ENCODE results near the gene EVC.
"Not testable (repeated sequence)": the region's sequence is repeated elsewhere in the genome, so short reads cannot be mapped to it uniquely, and the experiment has no call there.

EVC gene

DNA sequence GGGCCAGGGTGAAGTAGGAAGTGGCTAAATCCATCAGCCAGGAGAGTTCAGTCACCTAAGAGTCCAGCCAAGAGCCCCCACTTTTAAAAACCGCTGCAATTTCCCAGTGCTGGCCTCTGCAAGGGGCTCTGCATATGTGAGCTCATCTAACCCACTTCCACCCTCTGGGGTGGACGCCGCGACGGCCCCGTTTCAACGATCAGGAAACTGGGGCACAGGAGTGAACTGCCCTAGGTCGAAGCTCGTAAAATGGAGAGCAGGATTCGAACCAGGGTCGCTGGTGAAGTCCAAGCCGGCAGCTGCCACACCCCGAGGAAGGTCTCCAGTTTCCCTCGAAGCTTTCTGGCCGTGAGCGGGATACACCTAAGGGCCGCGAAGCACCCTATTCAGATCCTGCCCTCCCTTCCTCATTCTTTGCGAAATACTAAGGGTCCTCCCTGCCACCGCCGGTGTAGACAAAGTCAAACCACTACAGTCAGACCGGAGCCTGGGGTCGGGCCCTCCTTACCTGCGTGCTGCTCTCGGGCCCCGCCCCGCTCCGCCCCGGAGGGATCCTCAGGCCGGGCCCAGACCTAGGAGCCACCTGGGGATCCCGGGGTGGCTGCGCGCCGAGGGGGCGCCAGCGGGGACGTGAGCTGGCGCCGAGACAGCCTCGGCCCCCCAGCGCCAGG, 3.1 kb upstream of the EVC start:
- peak overlapping the region; percentile 67 for H3K4me3 ChIP-seq (ENCODE audit: low read depth, low read length)

DNA sequence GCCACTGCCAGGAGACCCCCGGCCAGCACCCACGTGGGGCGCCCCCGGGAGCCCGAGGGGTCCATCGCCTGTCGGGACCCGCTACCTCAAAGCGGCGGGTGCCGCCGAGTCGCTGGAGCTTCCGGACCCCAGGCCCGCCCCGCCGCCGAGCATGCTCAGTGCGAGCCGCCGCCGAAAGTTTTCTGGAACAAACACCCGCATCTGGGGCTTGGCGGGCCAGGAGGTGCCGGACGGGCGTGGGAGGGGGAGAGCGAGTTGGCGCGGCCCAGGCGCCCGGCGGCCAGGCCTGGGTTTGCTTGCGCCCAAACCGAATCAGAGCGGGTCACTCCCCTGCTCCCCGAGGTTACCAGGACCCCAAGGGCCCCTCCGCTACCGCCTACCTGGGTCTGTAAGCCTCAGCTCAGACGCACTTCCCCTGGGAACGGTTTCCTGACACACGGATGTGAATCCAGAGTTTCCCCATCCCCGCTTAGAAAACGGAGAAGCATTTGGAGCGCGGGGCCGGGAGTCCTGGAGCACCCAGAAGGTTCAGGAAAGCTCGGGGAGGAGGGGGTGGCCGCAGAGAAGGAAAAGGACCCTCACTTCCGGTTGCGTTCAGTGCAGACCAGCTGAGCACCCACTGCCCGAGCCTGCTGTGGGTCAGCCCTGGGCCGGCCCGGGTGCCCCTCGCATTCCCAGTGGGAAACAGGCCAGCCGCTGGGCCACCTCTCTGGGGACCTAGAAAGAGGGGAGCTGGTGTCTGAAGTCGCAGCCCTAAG, 2.4 kb upstream of the EVC start, which contains the start of gene EVC2:
Gene EVC2, minus strand, starts transcription at position 111 of the 758 bp plus-strand sequence. Its CDS starts 46 bp downstream, at position 65.
- H3K4me3 ChIP-seq (ENCODE audit: low read depth, low read length), result peak within 1 kb of the TSS; percentile 67

DNA sequence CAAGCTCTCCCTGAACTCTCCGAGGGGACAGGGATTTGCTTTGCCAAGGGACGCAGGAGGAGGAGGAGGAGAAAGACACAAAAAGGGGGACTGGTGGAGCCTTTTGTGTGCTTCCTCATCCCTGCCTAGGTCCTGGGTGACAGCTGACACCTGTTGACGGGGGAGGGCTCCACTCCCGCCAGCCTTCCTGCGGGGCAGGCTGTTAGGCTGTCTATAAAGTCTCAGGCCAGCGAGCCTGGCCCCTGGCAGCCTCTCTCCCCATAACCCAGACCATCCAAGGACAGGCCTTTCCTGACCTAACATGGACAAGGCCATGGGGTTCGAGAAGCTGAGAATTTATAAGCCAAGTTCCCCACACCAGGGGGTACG, 1.8 kb upstream of the EVC start:
- H3K4me3 ChIP-seq (ENCODE audit: low read depth, low read length), result peak overlapping the region; percentile 67

DNA sequence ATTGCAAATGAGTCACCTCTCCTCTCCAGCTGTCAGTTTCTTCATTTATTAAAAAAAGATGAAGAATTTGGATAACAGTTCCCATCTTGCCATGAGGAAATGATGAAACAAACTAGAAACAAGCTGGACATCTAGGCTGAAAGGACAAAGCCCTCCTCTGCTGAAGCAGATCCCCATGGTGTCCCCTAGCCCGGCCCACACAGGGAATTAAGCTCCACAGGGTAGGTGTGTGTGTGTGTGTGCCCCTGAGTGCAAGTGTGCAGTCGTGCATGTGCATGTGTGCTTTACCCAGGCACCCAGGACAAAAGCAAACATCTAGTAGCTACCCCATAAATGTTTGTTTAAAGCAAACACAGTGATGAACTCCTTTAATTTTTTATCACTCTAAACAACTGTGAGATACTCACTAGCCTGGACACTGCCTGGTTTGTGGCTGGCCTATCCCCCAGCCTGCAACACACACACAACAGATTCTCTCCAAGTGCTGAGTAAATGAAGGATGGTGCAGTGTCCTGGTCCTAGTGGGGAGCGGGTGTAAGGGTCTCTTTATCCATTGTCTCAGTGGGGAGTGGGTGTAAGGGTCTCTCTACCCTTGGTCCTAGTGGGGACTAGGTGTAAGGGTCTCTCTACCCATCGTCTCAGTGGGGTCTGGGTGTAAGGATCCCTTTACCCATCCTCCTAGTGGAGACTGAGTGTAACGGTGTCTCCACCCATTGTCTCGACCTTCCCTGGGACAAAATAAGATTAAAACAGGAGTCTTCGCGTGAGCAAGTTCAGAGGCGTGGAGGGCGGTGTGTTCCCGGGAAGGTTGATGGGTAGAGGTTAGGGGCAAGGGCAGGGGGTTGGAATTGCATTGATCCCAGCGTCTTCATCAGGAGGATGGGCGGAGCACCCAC, 688 bp upstream of the EVC start:
- H3K4me3 ChIP-seq (ENCODE audit: low read depth, low read length), result peak overlapping the region; percentile 47

DNA sequence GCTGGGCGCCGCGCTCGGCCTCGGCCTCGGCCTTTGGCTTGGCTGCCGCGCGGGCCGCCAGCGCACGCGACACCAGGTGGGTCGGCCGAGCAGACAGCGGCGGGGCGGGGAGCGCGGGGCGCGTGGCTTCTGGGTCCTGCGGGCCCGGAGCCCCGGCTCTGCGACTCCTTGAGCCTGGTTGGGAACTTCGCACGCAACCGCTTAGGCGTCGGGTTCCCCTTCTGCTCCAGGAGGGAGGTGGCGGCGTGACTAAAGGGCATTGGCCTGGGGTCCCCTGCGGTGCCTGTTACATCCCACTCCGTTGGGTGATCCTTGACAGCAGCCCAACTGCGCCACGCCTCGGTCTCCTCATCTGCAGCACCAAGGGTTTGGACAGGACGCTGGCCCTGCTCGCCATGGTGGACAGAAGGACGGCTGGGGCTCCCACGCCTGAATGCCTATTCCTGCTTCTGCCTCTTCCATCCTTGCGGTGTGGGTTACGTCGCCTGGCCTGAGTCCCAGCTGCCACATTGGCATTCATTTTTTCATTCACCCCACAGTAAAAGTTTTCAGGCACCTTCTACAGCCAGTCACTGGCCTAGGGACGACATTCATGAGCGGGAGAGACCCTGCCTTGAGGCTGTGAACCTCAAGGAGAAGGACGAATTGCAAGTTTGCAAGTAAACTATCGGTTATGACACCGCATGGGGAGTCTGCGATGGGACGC, 631 bp downstream of the EVC start:
- peak overlapping the region; percentile 47 for H3K4me3 ChIP-seq (ENCODE audit: low read depth, low read length)

DNA sequence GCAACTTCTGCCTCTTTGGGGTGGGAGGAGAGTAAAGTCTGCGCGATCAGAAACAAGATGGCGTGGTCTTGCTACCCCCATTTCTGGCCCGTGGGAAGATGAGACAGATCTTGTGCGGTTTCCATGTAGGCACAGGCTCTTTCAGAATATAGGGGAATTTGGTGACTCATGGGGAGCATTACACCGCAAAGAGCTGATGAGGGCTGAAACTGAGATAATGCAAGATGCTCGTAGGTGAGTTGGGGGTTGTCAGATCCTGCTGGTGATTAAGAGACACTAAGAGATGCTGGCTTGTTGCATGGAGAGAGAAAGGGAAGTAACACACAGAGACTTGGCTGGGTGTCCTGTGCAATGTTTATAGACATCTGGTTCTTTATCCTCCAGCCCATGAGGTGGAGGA, 1.5 kb downstream of the EVC start:
- H3K4me3 ChIP-seq (ENCODE audit: low read depth, low read length), result no peak overlapping the region

DNA sequence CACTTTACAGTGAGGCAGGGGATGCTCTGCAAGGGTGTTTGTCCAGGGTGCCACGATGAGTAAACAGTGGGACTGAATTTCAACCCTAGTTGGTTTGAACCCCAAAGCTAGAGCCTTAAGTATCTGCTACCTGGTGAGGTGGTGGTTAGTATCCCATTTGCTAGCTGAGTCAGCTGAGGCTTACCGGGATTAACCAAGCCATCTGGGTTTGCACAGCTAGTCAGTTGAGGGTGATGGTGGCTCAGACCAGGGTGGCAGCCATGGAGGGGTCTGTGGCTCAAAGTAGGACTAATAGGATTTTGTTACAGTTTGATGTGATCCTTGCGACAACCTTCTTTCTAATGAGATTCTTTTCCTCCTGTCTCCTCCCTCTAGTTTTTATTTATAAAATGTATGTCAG, 1.9 kb downstream of the EVC start:
- no peak overlapping the region for H3K4me3 ChIP-seq (ENCODE audit: low read depth, low read length)

DNA sequence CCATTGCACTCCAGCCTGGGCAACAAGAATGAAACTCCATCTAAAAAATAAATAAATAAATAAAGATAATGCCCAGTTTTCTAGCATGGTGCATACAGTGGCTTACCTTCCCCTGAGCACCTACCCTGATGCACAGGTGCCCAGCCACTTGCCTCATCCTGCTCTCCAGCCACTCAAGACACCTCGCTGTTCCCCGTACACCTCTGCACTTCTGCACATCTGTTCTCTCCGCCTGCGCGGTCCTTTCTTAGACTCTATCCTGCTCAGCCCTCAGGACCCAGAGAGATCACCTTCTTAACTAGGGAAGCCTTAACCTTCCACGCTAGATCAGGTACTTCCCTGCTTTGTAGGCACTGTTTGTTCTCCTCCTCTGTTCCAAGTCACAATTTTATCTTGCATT, 2.9 kb downstream of the EVC start:
- H3K4me3 ChIP-seq (ENCODE audit: low read depth, low read length), result no peak overlapping the region

DNA sequence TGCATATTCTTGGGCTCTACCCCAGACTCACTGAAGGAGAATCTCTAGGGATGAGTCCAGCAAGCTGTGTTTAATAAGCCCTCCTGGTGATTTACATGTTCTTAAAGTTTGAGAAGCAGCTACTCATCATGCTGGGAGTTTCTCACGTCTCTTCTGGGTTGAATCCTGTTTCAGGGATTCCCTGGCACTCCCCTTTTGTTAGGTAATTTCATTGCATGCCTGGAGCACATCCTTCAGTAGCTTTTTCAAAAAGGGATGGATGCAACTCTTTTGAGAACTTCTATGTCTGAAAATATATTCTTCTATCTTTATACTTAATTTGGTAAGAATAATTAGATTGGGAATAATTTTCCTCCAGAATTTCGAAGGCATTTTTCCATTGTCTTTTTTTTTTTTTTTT, 4.4 kb downstream of the EVC start:
- no peak overlapping the region for H3K4me3 ChIP-seq (ENCODE audit: low read depth, low read length)

DNA sequence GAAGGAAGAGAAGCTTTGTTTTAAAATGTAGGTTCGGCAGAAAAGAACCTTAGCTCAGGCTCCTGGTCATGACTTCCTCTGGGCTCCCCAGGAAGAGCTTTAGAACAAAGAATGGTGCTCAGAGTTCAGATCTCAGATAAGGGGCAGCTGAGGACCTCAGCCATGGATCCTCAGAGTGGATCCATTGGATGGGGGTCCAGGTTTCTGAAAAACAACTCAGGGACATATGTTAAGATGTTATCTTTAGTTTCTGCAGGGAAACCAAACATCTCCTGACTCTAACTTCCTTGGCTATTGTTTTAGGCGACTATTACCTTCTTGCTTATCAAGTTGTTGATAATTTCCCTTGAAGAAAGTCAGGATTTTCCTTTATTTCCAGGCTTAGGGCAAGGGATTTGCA, 5.4 kb downstream of the EVC start:
- no peak overlapping the region for H3K4me3 ChIP-seq (ENCODE audit: low read depth, low read length)

DNA sequence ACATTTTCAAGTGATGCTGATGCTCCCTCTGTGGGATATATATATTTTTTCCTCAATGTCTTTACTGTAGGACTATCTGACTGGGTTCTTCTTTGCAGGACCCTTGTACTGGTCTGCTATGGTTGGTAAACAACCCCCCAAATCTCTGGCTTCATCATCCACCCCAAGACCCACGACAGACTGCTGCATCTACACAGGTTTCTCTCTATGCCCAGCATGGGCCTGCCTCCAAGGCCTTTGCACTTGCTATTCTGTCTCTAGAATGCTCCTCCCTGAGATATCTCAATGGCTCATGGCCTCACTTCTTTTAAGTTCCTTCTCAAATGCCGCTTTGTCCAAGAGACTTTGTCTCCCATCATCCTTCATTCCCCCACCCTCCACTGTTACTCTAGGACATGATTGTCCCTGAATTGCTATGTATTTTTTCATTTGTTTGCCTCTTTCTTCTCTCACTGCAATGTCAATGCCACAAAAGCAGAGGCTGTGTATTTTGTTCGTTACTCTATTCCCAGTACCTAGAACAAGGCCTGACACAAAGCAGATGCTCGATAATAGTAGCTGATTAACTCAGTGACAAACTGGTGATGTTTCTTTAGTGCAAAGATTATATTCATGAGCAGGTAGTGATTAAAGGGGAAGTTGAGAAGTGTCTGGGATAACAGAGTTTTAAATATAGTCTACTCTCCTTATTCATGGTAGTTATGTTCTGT, 6.6 kb downstream of the EVC start:
- H3K4me3 ChIP-seq (ENCODE audit: low read depth, low read length), result no peak overlapping the region

DNA sequence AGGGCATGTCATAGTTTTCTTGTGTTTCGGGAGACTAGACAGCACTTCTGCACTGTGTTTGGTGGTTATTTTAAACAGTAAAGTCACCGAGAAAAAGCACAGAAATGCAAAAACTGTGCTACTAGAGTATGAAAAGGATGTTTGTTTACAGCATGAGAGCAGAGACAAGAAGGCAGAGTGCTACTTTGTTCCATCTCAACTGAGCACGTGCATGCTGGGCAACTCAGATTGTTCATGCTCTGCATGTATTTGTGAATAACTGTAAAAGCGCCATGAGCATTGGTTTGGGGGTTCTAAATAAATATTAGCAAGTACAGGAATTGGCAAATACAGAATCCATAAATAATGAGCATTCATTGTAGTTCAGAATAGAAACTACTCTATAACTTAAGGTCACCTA, 7.4 kb downstream of the EVC start:
- no peak overlapping the region for H3K4me3 ChIP-seq (ENCODE audit: low read depth, low read length)

DNA sequence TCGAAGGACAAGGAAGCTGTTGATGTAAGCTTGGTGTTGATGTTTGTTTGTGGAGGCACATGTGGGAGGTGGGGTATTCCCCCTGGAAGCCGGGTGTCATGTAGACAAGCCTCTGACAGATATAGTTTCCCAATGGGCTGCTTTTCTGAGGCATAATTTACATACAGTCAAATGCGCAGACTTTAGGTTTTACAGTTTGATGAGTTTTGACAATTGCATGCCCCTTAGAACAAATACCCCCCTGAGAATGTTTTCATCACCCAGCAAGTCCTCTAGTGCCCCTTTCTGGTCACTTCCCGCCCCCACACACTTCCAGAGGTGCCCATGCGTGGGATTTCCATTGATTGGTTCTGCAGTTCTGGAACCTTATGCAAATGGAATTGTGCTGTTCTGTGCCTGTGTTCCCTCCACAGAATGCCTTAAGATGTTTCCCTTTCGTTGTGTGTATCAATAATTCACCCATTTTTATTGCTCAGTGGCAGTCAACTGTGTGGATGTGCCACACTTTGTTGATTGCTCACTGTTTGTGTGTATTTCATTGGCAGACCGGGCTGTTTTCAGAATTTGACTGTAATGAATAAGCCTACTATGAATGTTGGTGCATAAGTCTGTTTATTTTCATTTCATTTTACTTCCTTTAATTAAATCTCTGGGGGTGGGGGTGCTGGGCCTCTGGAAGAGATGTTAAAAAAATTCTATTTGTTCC, 8.5 kb downstream of the EVC start:
- no peak overlapping the region for H3K4me3 ChIP-seq (ENCODE audit: low read depth, low read length)

DNA sequence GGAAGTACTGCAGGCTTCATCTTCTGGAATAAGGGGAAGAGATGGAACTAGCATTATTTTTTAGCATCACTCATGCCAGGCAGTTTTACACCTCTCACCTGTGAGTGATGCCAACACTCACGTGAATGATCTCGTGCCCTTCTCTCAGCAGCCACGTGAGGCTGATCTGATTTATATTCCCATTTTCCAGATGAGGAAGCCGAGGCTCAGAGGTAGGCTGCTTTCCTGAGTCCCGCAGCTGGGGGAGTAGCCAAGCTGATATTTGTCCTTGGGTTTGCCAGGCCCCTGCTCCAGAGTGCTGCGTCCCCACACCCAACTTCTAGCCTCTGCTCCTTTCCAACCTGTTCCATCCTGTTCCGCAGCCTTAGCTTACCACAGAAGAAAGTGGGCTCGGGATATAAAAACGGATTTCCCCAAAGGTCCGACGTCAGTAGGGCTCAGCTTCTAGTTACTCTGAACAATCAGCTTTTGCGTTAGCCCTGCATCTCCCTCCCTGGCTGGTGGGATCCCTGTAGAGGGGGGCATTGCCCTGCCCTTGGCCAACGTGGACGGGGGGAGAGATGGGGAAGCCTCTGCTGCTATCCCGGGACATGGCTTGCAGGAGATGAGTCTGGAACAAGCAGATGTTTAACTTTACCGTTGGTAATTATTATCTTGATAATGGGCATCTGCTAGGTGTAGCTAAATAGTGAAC, 9.3 kb downstream of the EVC start:
- no peak overlapping the region for H3K4me3 ChIP-seq (ENCODE audit: low read depth, low read length)

DNA sequence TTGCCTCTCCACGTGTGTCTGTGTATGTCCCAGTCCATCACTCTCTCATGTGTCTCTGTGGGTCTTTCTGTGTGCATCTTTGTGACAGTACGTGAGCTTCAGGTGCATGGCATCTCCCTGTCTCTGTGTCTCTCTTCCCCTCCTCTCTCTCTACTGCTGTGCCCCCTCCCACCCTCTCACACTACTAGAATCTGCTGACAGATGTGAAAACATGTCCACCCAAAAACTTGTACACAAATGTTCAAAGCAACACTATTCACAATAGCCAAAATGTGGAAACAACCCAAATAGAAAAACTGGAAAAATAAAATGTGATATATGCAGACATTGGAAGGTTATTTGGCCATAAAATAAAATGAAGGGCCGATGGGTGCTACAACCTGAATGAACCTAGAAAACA, 10.0 kb downstream of the EVC start:
- no peak overlapping the region for H3K4me3 ChIP-seq (ENCODE audit: low read depth, low read length)

DNA sequence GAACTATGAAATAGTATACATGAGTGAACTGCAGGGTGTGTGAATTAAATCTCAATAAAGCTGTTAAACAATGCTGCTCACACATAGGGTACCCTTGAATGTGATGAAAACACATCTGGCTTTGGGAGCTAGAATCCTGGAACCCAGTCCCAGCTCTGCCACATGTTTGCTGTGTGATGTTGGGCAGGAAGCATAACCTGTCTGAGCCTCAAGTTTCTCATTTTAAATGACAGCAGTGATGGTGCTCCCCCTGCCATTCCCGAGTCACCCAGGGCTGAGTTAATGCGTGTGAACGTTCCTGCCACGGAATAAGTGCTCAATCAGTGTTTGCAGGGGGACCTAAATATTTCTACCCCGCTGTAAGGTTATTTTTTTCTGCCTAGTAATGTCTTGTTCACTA, 10.9 kb downstream of the EVC start:
- no peak overlapping the region for H3K4me3 ChIP-seq (ENCODE audit: low read depth, low read length)

DNA sequence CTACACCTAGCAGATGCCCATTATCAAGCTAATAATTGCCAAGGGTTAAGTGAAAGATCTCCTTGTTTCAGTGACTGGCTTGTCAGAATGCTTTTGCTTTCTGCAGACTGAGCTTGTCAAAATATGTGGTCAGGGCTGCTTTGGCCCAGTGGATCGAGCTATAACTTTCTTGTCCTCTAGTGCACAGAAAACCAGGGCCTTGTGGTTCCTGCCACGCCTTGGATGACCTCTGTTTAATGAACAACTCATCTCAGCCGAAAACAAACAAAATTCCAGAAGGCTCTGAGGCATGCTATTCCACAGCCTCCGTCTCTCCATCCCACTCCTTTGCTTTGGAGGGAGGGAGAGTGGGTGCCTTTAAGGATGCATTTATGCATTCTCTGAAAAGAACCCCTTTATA, 11.3 kb downstream of the EVC start:
- H3K4me3 ChIP-seq (ENCODE audit: low read depth, low read length), result no peak overlapping the region

DNA sequence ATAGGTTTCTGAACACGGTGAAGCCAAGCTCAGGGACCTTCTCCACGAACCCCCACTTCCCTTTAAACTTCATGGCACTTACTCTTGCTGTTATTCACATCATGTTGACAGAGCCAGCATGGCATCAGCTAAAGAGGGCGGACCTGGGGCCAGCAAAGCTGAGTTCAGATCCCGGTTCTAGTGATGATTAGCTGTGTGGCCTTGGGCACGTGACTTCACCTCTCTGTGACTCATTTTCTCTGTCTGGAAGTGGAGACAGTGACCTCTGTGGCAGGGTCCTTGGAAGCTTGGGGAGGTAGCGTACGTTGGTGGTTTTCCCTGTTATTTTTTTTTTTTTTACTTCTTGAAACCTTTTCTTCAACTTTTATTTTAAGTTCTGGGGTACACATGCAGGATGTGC, 13.4 kb downstream of the EVC start:
- H3K4me3 ChIP-seq (ENCODE audit: low read depth, low read length), result no peak overlapping the region

DNA sequence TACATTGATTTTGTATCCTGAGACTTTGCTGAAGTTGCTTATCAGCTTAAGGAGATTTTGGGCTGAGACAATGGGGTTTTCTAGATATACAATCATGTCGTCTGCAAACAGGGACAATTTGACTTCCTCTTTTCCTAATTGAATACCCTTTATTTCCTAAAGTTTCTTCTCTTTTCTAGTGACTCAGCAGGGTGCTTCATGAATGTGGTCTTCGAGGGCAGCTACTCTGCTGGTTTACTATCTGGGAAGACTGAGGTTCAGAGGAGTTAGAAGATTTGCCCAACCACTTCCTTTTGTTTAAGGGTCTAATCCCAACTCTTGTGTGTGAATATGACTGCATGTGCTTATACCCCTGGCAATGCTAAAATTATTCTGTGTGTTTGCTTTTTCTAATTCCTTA, 17.4 kb downstream of the EVC start:
- H3K4me3 ChIP-seq (ENCODE audit: low read depth, low read length), result not testable (repeated sequence)
